IPS-11a (cell line): ENCODE data around the gene CCDC121.

Experiments
- H3K4me3 ChIP-seq: one replicate; pipeline ENCODE4 v1.5.1; 2013; ENCODE audit warnings: low read depth, low read length, control low read depth

CCDC121 gene

GRCh38 chr2:27582695-27583389, 46.0 kb downstream of the CCDC121 start, which contains the start of gene ZNF512:
Gene ZNF512 (plus strand): TSS chr2:27583042. CDS start chr2:27583113, 71 bp downstream.
- peak within 1 kb of the TSS; percentile 93 for H3K4me3 ChIP-seq

- H3K4me3 ChIP-seq = no peak overlapping the region
Measured at GRCh38 chr2:27582129-27582694, 46.6 kb downstream of the CCDC121 start.

- no peak overlapping the region for H3K4me3 ChIP-seq
Measured at GRCh38 chr2:27581417-27582128, 47.2 kb downstream of the CCDC121 start.
